Thymus (tissue), 11 donors: ENCODE data around the gene ZDHHC8. TPM values are rescaled to one million over a fixed set of nuclear protein-coding genes. Genes with fewer than 3 reads are reported as not detected.

Source experiments
- DNase-seq, 9 donors: peaks; one replicate each; pipeline ENCODE4 v3.0.0-alpha.2; 2013; ENCODE audit warnings: low spot score in 9 of 9, low read depth in 6 of 9, missing footprints in 1 of 9
- H3K27ac ChIP-seq, 2 donors: one replicate each; pipeline ENCODE4 v1.5.1; 2013; ENCODE audit warnings: control low read depth in 1 of 2, low read depth in 1 of 2, low read length in 1 of 2, mild to moderate bottlenecking in 1 of 2, moderate library complexity in 1 of 2
- H3K27me3 ChIP-seq, 2 donors: one replicate each; pipeline ENCODE4 v1.5.1; 2013; ENCODE audit warnings: low read length in 1 of 2; ENCODE audit not compliant: control insufficient read depth in 2 of 2, insufficient read depth in 1 of 2
- H3K36me3 ChIP-seq, 2 donors: one replicate each; pipeline ENCODE4 v1.5.1; 2013; ENCODE audit warnings: low read length in 1 of 2, mild to moderate bottlenecking in 1 of 2, moderate library complexity in 1 of 2; ENCODE audit not compliant: control insufficient read depth in 2 of 2, insufficient read depth in 2 of 2
- H3K4me1 ChIP-seq, 2 donors: one replicate each; pipeline ENCODE4 v1.5.1; 2013; ENCODE audit warnings: low read length in 2 of 2; ENCODE audit not compliant: control insufficient read depth in 2 of 2, insufficient read depth in 2 of 2
- H3K4me3 ChIP-seq, 2 donors: one replicate each; pipeline ENCODE4 v1.5.1; 2013; ENCODE audit warnings: low read length in 2 of 2, control low read depth in 1 of 2, mild to moderate bottlenecking in 1 of 2
- H3K9me3 ChIP-seq, 2 donors: one replicate each; pipeline ENCODE4 v1.5.1; 2013; ENCODE audit warnings: low read length in 1 of 2, mild to moderate bottlenecking in 1 of 2; ENCODE audit not compliant: control insufficient read depth in 2 of 2, insufficient read depth in 1 of 2
- WGBS: extraction: QIAGEN DNeasy Blood & Tissue Kit; methylation state at CpG from one replicate; pipeline ENCODE4 v1.1.7; 2013; 5-methylcytosine and 5-hydroxymethylcytosine counted together
- polyA plus RNA-seq: library from polyadenylated mRNA; stranded (reverse); fragments of 200-250 nt; gene quantifications from one replicate; pipeline ENCODE4 v1.2.3, GENCODE V29; 2013
- total RNA-seq: library from RNA; stranded (reverse); fragments of 120-200 nt; gene quantifications from one replicate; pipeline ENCODE4 v1.2.4, GENCODE V29; 2013
- donor health status: healthy.

Gene ZDHHC8
- total and polyA plus RNA-seq, 2 donors = 7.2 to 35.1 TPM

DNA sequence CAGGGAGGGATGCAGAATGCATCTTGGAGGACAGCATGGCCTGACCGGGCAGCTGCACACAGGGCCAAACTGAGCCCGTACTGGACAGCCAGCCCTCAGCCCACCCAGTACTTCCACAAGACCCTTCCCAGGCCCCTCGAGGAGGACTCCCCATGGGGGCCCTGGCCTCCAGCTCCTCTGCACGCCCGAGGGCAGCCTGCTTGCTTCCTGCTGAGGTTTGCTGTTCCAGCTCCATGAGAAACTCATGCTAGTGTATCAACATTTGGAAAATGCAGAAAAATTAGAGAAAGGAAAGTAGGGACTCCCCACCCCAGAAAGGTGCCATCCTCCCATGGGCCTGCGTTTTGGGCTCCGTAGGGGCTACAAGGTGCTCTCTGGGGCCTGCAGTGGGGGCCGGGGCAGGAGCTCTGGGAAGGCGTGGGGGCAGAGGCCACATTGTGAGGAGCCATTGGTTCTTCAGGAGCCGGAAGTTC lies 40.6 kb downstream of the ZDHHC8 start:
- WGBS = 97% methylated on average over 10 of the region's 10 CpGs
- H3K9me3 ChIP-seq = no peaks in the 10 kb centered on the region

DNA sequence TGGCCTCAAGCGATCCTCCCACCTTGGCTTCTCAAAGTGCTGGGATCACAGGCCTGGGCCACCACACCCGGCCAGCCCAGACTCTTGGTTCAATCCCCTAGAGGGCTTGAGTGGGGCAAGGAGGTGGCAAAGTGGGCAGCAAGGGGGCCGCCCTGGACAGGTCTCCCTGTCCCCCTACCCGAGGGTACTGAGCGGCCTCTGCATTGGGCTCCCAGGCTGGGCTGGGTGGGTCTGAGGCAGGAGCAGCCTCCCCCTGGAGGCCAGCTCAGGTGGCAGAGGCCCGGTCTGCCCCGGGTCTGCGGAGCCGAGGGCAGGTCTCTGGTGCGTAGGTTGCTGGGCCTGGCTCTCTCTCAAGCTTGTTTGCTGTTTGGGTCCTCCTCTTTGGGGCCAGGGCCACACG lies 41.6 kb downstream of the ZDHHC8 start:
- Histone ChIP-seq H3K27ac (no peak overlapping the region), H3K9me3 (no peaks in the 10 kb centered on the region), H3K36me3 (no peaks in the 10 kb centered on the region), H3K27me3 (no peaks in the 10 kb centered on the region), H3K4me3 (no peak overlapping the region), H3K4me1 (peaks cover 0 to 7% of the 10 kb centered on the region in 2 donors)
- 95% methylated on average over 11 of the region's 11 CpGs for WGBS
- no peak for DNase-seq

More for the DNA sequence above, 40.6 kb downstream of the ZDHHC8 start:
- DNase-seq = no peak
- H3K4me3 ChIP-seq = no peak overlapping the region
- no peaks in the 10 kb centered on the region for H3K27me3 ChIP-seq
- H3K36me3 ChIP-seq = no peaks in the 10 kb centered on the region
- H3K27ac ChIP-seq = no peak overlapping the region
- H3K4me1 ChIP-seq = peaks cover 0 to 7% of the 10 kb centered on the region in 2 donors

GRCh38 chr22:20173772-20174171 lies 42.2 kb downstream of the ZDHHC8 start:
- Histone ChIP-seq H3K27me3 (no peaks in the 10 kb centered on the region), H3K27ac (no peak overlapping the region), H3K4me3 (no peak overlapping the region), H3K9me3 (no peaks in the 10 kb centered on the region), H3K4me1 (peaks cover 0 to 4% of the 10 kb centered on the region in 2 donors), H3K36me3 (no peaks in the 10 kb centered on the region)
- no peak for DNase-seq
- WGBS = 94% methylated on average over 10 of the region's 10 CpGs

DNA sequence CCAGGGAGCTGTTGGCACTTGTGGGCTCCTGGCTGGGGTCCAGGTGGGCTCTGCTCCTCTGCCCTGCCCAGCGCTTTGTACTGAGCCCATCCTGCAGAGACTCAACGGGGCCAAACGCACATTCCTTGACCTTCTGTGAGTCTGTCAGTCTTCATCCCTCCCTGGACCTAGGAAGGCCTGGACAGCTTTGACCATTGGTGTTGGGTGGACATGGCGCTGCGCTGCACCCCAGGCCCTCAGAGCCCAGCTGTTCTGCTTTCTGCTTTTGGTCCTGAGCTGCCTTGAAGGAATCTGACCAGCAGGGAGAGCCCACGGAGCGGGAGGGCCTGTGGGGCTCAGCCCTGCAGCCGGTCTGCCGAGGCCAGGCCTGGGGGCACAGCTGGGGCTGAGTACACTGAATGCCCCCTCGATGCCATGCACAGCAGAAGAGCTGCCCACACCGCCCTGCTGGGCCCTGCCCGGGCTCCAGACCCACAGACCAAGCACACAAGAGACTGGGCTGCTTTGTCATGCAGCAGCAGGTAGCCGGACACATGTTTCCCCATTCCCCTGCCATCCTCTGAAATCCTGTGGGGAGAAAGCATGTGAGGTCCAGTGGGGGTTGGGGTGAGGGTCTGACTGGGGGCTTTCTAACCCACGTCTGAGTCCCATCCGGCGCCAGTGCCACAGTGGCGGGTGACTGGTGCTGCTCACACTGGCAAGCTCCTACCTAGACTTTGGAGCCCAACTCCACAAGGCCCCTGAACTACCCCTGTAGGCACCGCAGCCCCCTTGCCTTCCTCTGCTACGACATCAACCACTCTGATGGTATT lies 43.4 kb downstream of the ZDHHC8 start:
- peaks cover 0 to 4% of the 10 kb centered on the region in 2 donors for H3K4me1 ChIP-seq
- no peaks in the 10 kb centered on the region for H3K9me3 ChIP-seq
- no peaks in the 10 kb centered on the region for H3K27me3 ChIP-seq
- 85% methylated on average over 19 of the region's 19 CpGs for WGBS
- no peaks in the 10 kb centered on the region for H3K36me3 ChIP-seq
- no peak overlapping the region for H3K4me3 ChIP-seq
- DNase-seq = no peak
- no peak overlapping the region for H3K27ac ChIP-seq

GRCh38 chr22:20175597-20175900 lies 43.9 kb downstream of the ZDHHC8 start:
- peak in 1 of 9 donors; percentile 31 for DNase-seq
- H3K27me3 ChIP-seq = no peaks in the 10 kb centered on the region
- 62% methylated on average over 12 of the region's 12 CpGs for WGBS
- H3K36me3 ChIP-seq = no peaks in the 10 kb centered on the region
- no peaks in the 10 kb centered on the region for H3K9me3 ChIP-seq
- H3K27ac ChIP-seq = no peak overlapping the region
- no peak overlapping the region for H3K4me3 ChIP-seq
- peaks cover 0 to 4% of the 10 kb centered on the region in 2 donors for H3K4me1 ChIP-seq

GRCh38 chr22:20176421-20177085 lies 44.9 kb downstream of the ZDHHC8 start:
- DNase-seq = no peak
- Histone ChIP-seq H3K9me3 (no peaks in the 10 kb centered on the region), H3K36me3 (no peaks in the 10 kb centered on the region), H3K4me3 (no peak overlapping the region), H3K27ac (no peak overlapping the region), H3K4me1 (peaks cover 0 to 4% of the 10 kb centered on the region in 2 donors), H3K27me3 (no peaks in the 10 kb centered on the region)
- 97% methylated on average over 17 of the region's 17 CpGs for WGBS

DNA sequence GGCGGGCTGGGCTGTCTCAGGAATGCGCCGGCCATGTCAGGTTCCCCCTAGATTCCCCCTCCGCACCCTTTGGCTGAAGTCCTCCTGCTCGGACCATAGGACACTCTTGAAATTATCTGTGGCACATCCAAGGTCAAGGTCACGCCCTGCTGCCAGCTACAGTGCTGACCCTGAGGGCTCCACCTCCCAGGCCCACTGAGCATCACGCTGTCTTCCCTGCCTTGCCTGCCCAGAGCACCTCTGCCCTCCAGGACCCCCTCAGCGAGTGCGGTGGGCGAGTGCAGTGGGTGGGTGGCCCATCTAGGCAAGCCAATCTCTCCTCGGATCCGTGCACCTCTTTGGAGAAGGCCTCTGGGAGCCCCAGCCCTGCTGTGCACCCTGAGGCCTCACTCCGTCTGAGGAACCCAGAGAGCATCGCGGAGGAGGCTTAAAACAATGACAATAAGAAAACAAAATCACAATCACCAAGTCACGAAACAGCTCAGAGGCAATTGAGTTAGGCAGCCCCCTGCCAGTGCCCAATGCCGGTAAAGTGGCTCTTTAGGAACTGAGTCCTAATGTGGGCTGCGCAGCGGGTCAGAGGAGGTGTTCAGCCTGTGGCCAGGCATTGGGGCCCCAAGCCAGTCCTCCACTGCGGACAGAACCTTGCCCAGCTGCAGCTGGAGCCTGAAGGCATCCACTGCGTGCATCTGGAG lies 45.8 kb downstream of the ZDHHC8 start:
- DNase-seq = no peak
- H3K36me3 ChIP-seq = no peaks in the 10 kb centered on the region
- H3K9me3 ChIP-seq = no peaks in the 10 kb centered on the region
- no peaks in the 10 kb centered on the region for H3K27me3 ChIP-seq
- 96% methylated on average over 21 of the region's 21 CpGs for WGBS
- H3K27ac ChIP-seq = no peak overlapping the region
- H3K4me1 ChIP-seq = peaks cover 0 to 4% of the 10 kb centered on the region in 2 donors
- H3K4me3 ChIP-seq = no peak overlapping the region

GRCh38 chr22:20178075-20178914 lies 46.7 kb downstream of the ZDHHC8 start:
- WGBS = 94% methylated on average over 29 of the region's 29 CpGs
- no peak overlapping the region for H3K27ac ChIP-seq
- H3K4me1 ChIP-seq = peaks cover 0 to 4% of the 10 kb centered on the region in 2 donors
- H3K9me3 ChIP-seq = no peaks in the 10 kb centered on the region
- no peak for DNase-seq
- no peaks in the 10 kb centered on the region for H3K36me3 ChIP-seq
- no peak overlapping the region for H3K4me3 ChIP-seq
- no peaks in the 10 kb centered on the region for H3K27me3 ChIP-seq
